CD14-positive monocyte (primary cell): ENCODE results near the gene IQGAP2. TPM values are rescaled to one million over a fixed set of nuclear protein-coding genes. Genes with fewer than 3 reads are reported as not detected.

Source experiments
- DNase-seq, 3 donors: peaks; one replicate each; pipeline ENCODE4 v3.0.0-alpha.2; 2011 to 2022
- H2AFZ ChIP-seq: 2 replicates; pipeline ENCODE4 v1.6.0; 2012; ENCODE audit warnings: mild to moderate bottlenecking, low read depth, low read length, inconsistent platforms; ENCODE audit not compliant: insufficient read depth, poor library complexity, severe bottlenecking
- H3K27ac ChIP-seq, 2 donors: 1 replicate in 1 of 2; 2 replicates in 1 of 2; pipeline ENCODE4 v1.5.1; 2012 to 2013; ENCODE audit warnings: low read length in 2 of 2, control low read depth in 1 of 2, inconsistent platforms in 1 of 2, low read depth in 1 of 2, mild to moderate bottlenecking in 1 of 2
- H3K27me3 ChIP-seq, 2 donors: one replicate each; pipeline versions ENCODE4 v1.6.0 to v1.6.1; 2011 to 2013; ENCODE audit warnings: low read length in 2 of 2; ENCODE audit not compliant: control insufficient read depth in 2 of 2, insufficient read depth in 2 of 2
- H3K36me3 ChIP-seq, 2 donors: replicated peaks in 1 of 2; 1 replicate in 1 of 2; 2 replicates in 1 of 2; pipeline versions ENCODE4 v1.5.1 to v1.6.1; 2012 to 2013; ENCODE audit warnings: low read length in 2 of 2, control low read depth in 1 of 2, inconsistent platforms in 1 of 2, mild to moderate bottlenecking in 1 of 2; ENCODE audit not compliant: insufficient read depth in 2 of 2, control insufficient read depth in 1 of 2
- H3K4me1 ChIP-seq, 2 donors: 1 replicate in 1 of 2; 2 replicates in 1 of 2; pipeline versions ENCODE4 v1.5.1 to v1.6.1; 2012 to 2013; ENCODE audit warnings: low read length in 2 of 2, control low read depth in 1 of 2, inconsistent platforms in 1 of 2, mild to moderate bottlenecking in 1 of 2, moderate library complexity in 1 of 2; ENCODE audit not compliant: insufficient read depth in 2 of 2, control insufficient read depth in 1 of 2
- H3K4me2 ChIP-seq: replicated peaks from 2 replicates; pipeline ENCODE3; 2012; ENCODE audit warnings: low read length, moderate library complexity, mild to moderate bottlenecking; ENCODE audit not compliant: poor library complexity, severe bottlenecking; ENCODE audit errors: extremely low read depth
- H3K4me3 ChIP-seq, 3 experiments: fragments of 200-600 bp in 1 of 3; sonication (generic) in 1 of 3; replicated peaks in 1 of 3; 1 replicate in 2 of 3; 2 replicates in 1 of 3; pipeline ENCODE4 v1.5.1; 2011 to 2013; ENCODE audit warnings: low read length in 3 of 3, mild to moderate bottlenecking in 3 of 3, control low read depth in 2 of 3, low read depth in 2 of 3, inconsistent platforms in 1 of 3, moderate library complexity in 1 of 3
- H3K79me2 ChIP-seq: 2 replicates; pipeline ENCODE4 v1.6.0; 2012; ENCODE audit warnings: mild to moderate bottlenecking, control low read depth, inconsistent platforms, low read length, moderate library complexity; ENCODE audit not compliant: insufficient read depth
- H3K9ac ChIP-seq: 2 replicates; pipeline ENCODE4 v1.6.0; 2017; ENCODE audit warnings: low read length, mild to moderate bottlenecking; ENCODE audit not compliant: insufficient read depth, poor library complexity, severe bottlenecking
- H3K9me3 ChIP-seq, 2 donors: replicated peaks in 1 of 2; 1 replicate in 1 of 2; 2 replicates in 1 of 2; pipeline versions ENCODE4 v1.5.1 to v1.6.1; 2012 to 2013; ENCODE audit warnings: low read length in 2 of 2, control low read depth in 1 of 2; ENCODE audit not compliant: control insufficient read depth in 1 of 2, insufficient read depth in 1 of 2
- H4K20me1 ChIP-seq: 2 replicates; pipeline ENCODE4 v1.6.0; 2012; ENCODE audit warnings: mild to moderate bottlenecking, low read length, control low read depth, moderate library complexity; ENCODE audit not compliant: insufficient read depth
- H3K27ac Mint-ChIP-seq, 7 donors: one replicate each; pipeline ENCODE4 v1.8.0; 2020; ENCODE audit warnings: mild to moderate bottlenecking in 7 of 7, mixed read lengths in 7 of 7, moderate library complexity in 6 of 7, inconsistent platforms in 2 of 7
- H3K27me3 Mint-ChIP-seq, 3 donors: one replicate each; pipeline ENCODE4 v1.8.0; 2021 to 2022; ENCODE audit warnings: low read depth in 3 of 3, mild to moderate bottlenecking in 3 of 3, mixed read lengths in 3 of 3, moderate library complexity in 3 of 3, inconsistent platforms in 1 of 3
- H3K36me3 Mint-ChIP-seq, 2 donors: one replicate each; pipeline ENCODE4 v1.8.0; 2020; ENCODE audit warnings: mixed read lengths in 2 of 2, inconsistent platforms in 1 of 2, mild to moderate bottlenecking in 1 of 2
- H3K4me1 Mint-ChIP-seq: one replicate; pipeline ENCODE4 v1.8.0; 2020; ENCODE audit warnings: mild to moderate bottlenecking, mixed read lengths
- H3K4me3 Mint-ChIP-seq, 2 donors: one replicate each; pipeline ENCODE4 v1.8.0; 2020; ENCODE audit warnings: mild to moderate bottlenecking in 2 of 2, mixed read lengths in 2 of 2, moderate library complexity in 1 of 2
- H3K9me3 Mint-ChIP-seq, 7 donors: one replicate each; pipeline ENCODE4 v1.8.0; 2020 to 2022; ENCODE audit warnings: mixed read lengths in 7 of 7, mild to moderate bottlenecking in 6 of 7, moderate library complexity in 6 of 7, inconsistent platforms in 2 of 7
- CTCF ChIP-seq: fragments of 200-600 bp; IDR thresholded peaks from one replicate; pipeline ENCODE4 v1.8.0; 2022; ENCODE audit warnings: antibody characterized with exemption, mild to moderate bottlenecking
- WGBS: methylation state at CpG from one replicate; pipeline ENCODE4 v1.1.5; 2013; ENCODE audit warnings: missing lambda C conversion rate; ENCODE audit not compliant: insufficient coverage; 5-methylcytosine and 5-hydroxymethylcytosine counted together
- intact Hi-C, 2 donors: fragments of 100-400 bp; cut with micrococcal nuclease; formaldehyde crosslinking; loops; one replicate each; pipeline versions ENCODE4 v1.15.0 to v1.15.1; 2023
- polyA plus RNA-seq, 3 donors: library from polyadenylated mRNA; depleted of rRNA in 1 of 3; unstranded in 2 of 3; stranded (reverse) in 1 of 3; fragments of 300-500 nt in 2 of 3; fragments of >200 nt in 1 of 3; fragmentation: Illumina TruSeq in 2 of 3; gene quantifications; 1 replicate in 2 of 3; 2 replicates in 1 of 3; pipeline ENCODE4 v1.2.3, GENCODE V29; 2012 to 2021

Gene IQGAP2
- polyA plus RNA-seq, 3 donors = 21.4 to 50.9 (median 35.4) TPM

GRCh38 chr5:76745670-76746069 lies 342.6 kb downstream of the IQGAP2 start:
- no peaks in the 10 kb centered on the region for H3K36me3 Mint-ChIP-seq
- peaks cover 0 to 4% (median 0%) of the 10 kb centered on the region in 7 donors for H3K9me3 Mint-ChIP-seq
- no peak for TF ChIP-seq CTCF
- Histone ChIP-seq H2AFZ (no peak overlapping the region), H3K79me2 (no peaks in the 10 kb centered on the region), H4K20me1 (no peaks in the 10 kb centered on the region), H3K9me3 (no peaks in the 10 kb centered on the region), H3K27me3 (no peaks in the 10 kb centered on the region), H3K4me2 (no peak overlapping the region), H3K4me3 (no peak overlapping the region), H3K9ac (no peak overlapping the region), H3K36me3 (no peaks in the 10 kb centered on the region), H3K4me1 (no peaks in the 10 kb centered on the region), H3K27ac (no peak overlapping the region)
- intact Hi-C loops = no loop called here
- H3K4me3 Mint-ChIP-seq = no peak overlapping the region
- peaks cover 9% of the 10 kb centered on the region for H3K4me1 Mint-ChIP-seq
- DNase-seq = no peak
- H3K27ac Mint-ChIP-seq = no peak overlapping the region
- no CpG with 5 or more reads among the region's 3 CpGs for WGBS
- peaks cover 1 to 3% (median 3%) of the 10 kb centered on the region in 3 donors for H3K27me3 Mint-ChIP-seq

DNA sequence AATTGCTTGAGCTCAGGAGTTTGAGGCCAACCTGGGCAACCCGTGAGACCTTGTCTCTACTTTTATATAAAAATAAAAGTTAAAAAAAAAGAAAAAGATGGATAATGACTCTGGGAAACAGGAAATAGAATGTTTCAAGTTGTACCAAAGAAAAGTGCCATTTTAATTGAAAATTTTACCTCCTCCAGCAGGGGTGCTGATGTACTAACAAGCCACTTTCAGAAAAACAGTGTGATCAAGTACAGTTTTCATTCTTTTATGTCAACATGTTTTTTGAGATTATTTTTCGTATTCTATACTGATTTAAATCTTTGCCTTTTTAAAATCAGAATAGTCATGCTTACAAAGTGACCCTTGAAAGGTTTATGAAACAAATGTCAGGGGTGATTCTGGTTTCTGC lies 343.6 kb downstream of the IQGAP2 start:
- intact Hi-C loops = no loop called here
- no CpG with 5 or more reads among the region's 2 CpGs for WGBS
- Histone ChIP-seq H3K4me1 (no peaks in the 10 kb centered on the region), H4K20me1 (no peaks in the 10 kb centered on the region), H3K36me3 (no peaks in the 10 kb centered on the region), H3K79me2 (no peaks in the 10 kb centered on the region), H3K27me3 (no peaks in the 10 kb centered on the region), H3K27ac (no peak overlapping the region), H3K4me3 (no peak overlapping the region), H3K4me2 (no peak overlapping the region), H3K9ac (no peak overlapping the region), H3K9me3 (no peaks in the 10 kb centered on the region), H2AFZ (no peak overlapping the region)
- Mint-ChIP-seq H3K4me1 (peaks cover 9% of the 10 kb centered on the region), H3K27ac (no peak overlapping the region), H3K27me3 (peaks cover 1 to 3% (median 3%) of the 10 kb centered on the region in 3 donors), H3K9me3 (peaks cover 0 to 4% (median 0%) of the 10 kb centered on the region in 7 donors), H3K36me3 (no peaks in the 10 kb centered on the region), H3K4me3 (no peak overlapping the region)
- no peak for TF ChIP-seq CTCF
- no peak for DNase-seq
